Activated CD8-positive, alpha-beta T cell treated with anti-CD3 and anti-CD28 coated beads for 36 hours (primary cell): ENCODE measurements around the gene YJEFN3. TPM values are rescaled to one million over a fixed set of nuclear protein-coding genes. Genes with fewer than 3 reads are reported as not detected.

ENCODE experiments used
- ATAC-seq: fragments of 200-7000 bp; cut with Tn5 transposase; one replicate; pipeline ENCODE4 v1.10.0; 2021; ENCODE audit warnings: mild to moderate bottlenecking, moderate library complexity
- CTCF ChIA-PET: fragments of 350-600 bp; sonication (Branson Sonifier 250); formaldehyde crosslinking; loops from one replicate; lab custom pipeline; 2021; ENCODE audit warnings: antibody characterized with exemption; lab: Charles Lee
- POLR2A ChIA-PET: fragments of 350-600 bp; sonication (Branson Sonifier 250); formaldehyde crosslinking; loops from one replicate; lab custom pipeline; 2021; ENCODE audit warnings: antibody characterized with exemption; lab: Charles Lee
- DNase-seq: peaks from one replicate; pipeline ENCODE4 v3.0.0-alpha.2; 2020
- H3K27ac Mint-ChIP-seq: one replicate; pipeline ENCODE4 v1.8.0; 2021; ENCODE audit warnings: mild to moderate bottlenecking, mixed read lengths
- H3K27me3 Mint-ChIP-seq: one replicate; pipeline ENCODE4 v1.8.0; 2021; ENCODE audit warnings: mixed read lengths
- H3K36me3 Mint-ChIP-seq: one replicate; pipeline ENCODE4 v1.8.0; 2021; ENCODE audit warnings: low read depth, mixed read lengths
- H3K4me1 Mint-ChIP-seq: one replicate; pipeline ENCODE4 v1.8.0; 2021; ENCODE audit warnings: low read depth, mixed read lengths
- H3K4me3 Mint-ChIP-seq: one replicate; pipeline ENCODE4 v1.8.0; 2021; ENCODE audit warnings: mild to moderate bottlenecking, moderate library complexity, mixed read lengths
- H3K9me3 Mint-ChIP-seq: one replicate; pipeline ENCODE4 v1.8.0; 2021; ENCODE audit warnings: mixed read lengths
- intact Hi-C: fragments of 100-400 bp; cut with micrococcal nuclease; formaldehyde crosslinking; loops from one replicate; pipeline ENCODE4 v1.10.0; 2022
- total RNA-seq, 2 experiments: library from RNA; stranded (reverse); gene quantifications; one replicate each; pipeline ENCODE4 v1.2.3, GENCODE V29; 2021
- TF ChIP-seq, protein P1 (sequence below): fragments of 200-600 bp; IDR thresholded peaks from one replicate; pipeline ENCODE4 v1.8.0; 2022; ENCODE audit warnings: antibody characterized with exemption, mild to moderate bottlenecking

Gene YJEFN3
- total RNA-seq, 2 experiments from 2014 or later, result 7.4 to 8.1 TPM

- ChIA-PET POLR2A (no interaction called here), CTCF (no interaction called here)
- DNase-seq, result no peak
- H3K27me3 Mint-ChIP-seq, result no peaks in the 10 kb centered on the region
- no peak overlapping the region for H3K4me3 Mint-ChIP-seq
- H3K9me3 Mint-ChIP-seq, result no peaks in the 10 kb centered on the region
- intact Hi-C loops, result no loop called here
- ATAC-seq, result no peak
- H3K27ac Mint-ChIP-seq, result peak overlapping the region; percentile 3
- H3K36me3 Mint-ChIP-seq, result peaks cover 39% of the 10 kb centered on the region
- H3K4me1 Mint-ChIP-seq, result no peaks in the 10 kb centered on the region
- TF ChIP-seq, protein P1, sequence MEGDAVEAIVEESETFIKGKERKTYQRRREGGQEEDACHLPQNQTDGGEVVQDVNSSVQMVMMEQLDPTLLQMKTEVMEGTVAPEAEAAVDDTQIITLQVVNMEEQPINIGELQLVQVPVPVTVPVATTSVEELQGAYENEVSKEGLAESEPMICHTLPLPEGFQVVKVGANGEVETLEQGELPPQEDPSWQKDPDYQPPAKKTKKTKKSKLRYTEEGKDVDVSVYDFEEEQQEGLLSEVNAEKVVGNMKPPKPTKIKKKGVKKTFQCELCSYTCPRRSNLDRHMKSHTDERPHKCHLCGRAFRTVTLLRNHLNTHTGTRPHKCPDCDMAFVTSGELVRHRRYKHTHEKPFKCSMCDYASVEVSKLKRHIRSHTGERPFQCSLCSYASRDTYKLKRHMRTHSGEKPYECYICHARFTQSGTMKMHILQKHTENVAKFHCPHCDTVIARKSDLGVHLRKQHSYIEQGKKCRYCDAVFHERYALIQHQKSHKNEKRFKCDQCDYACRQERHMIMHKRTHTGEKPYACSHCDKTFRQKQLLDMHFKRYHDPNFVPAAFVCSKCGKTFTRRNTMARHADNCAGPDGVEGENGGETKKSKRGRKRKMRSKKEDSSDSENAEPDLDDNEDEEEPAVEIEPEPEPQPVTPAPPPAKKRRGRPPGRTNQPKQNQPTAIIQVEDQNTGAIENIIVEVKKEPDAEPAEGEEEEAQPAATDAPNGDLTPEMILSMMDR, result no peak
These were observed 25.7 kb upstream of the YJEFN3 start for GRCh38 chr19:19502808-19503602.

- Mint-ChIP-seq H3K4me3 (no peak overlapping the region), H3K27me3 (no peaks in the 10 kb centered on the region), H3K36me3 (peaks cover 33% of the 10 kb centered on the region), H3K4me1 (no peaks in the 10 kb centered on the region), H3K9me3 (no peaks in the 10 kb centered on the region), H3K27ac (no peak overlapping the region)
- ATAC-seq (no peak), DNase-seq (no peak)
- POLR2A ChIA-PET, result interaction anchor here (0.6 to 1.6 kb wide), 3 partner anchors 11 to 505 kb away, joined by 3 to 8 read pairs (median 4); partner anchors contain the start of genes NDUFA13 and TSSK6
- TF ChIP-seq, protein P1, result no peak
- intact Hi-C loops, result no loop called here
- CTCF ChIA-PET, result interaction anchor here (0.9 to 1.3 kb wide), 2 partner anchors 48 to 49 kb away, joined by 3 read pairs; no protein-coding TSS in a partner anchor
These were observed 23.7 kb upstream of the YJEFN3 start for GRCh38 chr19:19504754-19505668.

DNA sequence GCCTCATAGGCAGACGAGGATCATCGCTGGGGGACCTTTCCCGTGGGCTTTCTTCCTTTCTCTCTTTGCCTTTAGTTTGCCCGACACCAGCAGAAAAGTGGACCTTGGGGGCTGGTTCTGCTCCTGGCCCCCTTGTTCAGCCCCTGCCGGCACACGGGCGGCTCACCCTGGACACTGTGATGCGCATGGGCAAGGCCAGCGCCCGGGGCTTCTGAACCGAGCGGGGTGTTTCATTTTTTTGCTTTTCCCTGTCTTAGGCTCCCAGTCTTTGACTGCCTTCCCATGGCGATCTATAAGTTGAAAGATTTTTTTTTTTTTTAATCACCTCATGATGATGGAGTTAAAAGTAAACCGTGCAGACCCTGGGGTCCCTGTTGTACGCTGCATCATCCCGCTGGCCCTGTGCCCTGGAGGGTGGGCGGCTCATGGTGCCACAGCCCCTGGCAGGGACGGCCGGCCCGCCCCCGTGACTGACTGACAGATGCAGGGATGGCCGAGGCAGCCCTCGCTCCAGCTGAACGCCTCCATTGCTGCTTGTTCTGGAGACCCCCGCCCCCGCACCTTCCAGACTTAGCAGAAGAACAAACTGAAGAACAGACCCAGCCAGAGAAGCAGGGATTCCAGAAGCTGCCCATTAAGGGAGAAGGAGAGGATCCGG, 22.9 kb upstream of the YJEFN3 start:
- intact Hi-C loops, result no loop called here
- no peak overlapping the region for H3K4me3 Mint-ChIP-seq
- DNase-seq (no peak), ATAC-seq (no peak)
- peaks cover 32% of the 10 kb centered on the region for H3K36me3 Mint-ChIP-seq
- TF ChIP-seq, protein P1, result no peak
- POLR2A ChIA-PET, result interaction anchor here (1.1 kb wide), 1 partner anchor 10 kb away, joined by 4 read pairs; the partner anchor contains the start of genes NDUFA13 and TSSK6
- no peak overlapping the region for H3K27ac Mint-ChIP-seq
- no peaks in the 10 kb centered on the region for H3K27me3 Mint-ChIP-seq
- no peaks in the 10 kb centered on the region for H3K4me1 Mint-ChIP-seq
- no peaks in the 10 kb centered on the region for H3K9me3 Mint-ChIP-seq
- CTCF ChIA-PET, result interaction anchor here (1.3 kb wide), 1 partner anchor 48 kb away, joined by 3 read pairs; no protein-coding TSS in a partner anchor

- Mint-ChIP-seq H3K4me1 (no peaks in the 10 kb centered on the region), H3K27ac (no peak overlapping the region), H3K36me3 (peaks cover 28% of the 10 kb centered on the region), H3K27me3 (no peaks in the 10 kb centered on the region), H3K9me3 (no peaks in the 10 kb centered on the region), H3K4me3 (no peak overlapping the region)
- no peak for DNase-seq
- intact Hi-C loops, result no loop called here
- TF ChIP-seq, protein P1, result no peak
- no peak for ATAC-seq
- CTCF ChIA-PET, result no interaction called here
- POLR2A ChIA-PET, result interaction anchor here (1.1 kb wide), 1 partner anchor 9 kb away, joined by 4 read pairs; the partner anchor contains the start of genes NDUFA13 and TSSK6
These were observed 22.1 kb upstream of the YJEFN3 start for GRCh38 chr19:19506592-19506991.
